A549 (cell line): ENCODE results near the gene TSC22D2. TPM values are rescaled to one million over a fixed set of nuclear protein-coding genes. Genes with fewer than 3 reads are reported as not detected.
"Not testable (repeated sequence)": the region's sequence is repeated elsewhere in the genome, so short reads cannot be mapped to it uniquely, and the experiment has no call there.

Experiments used
- ATAC-seq, 2 experiments: fragments of 200-7000 bp in 1 of 2; fragments of >200 bp in 1 of 2; cut with Nextera tagmentation in 1 of 2; cut with Tn5 transposase in 1 of 2; 3 replicates each; pipeline versions ENCODE4 v1.8.0 to v1.9.1; 2018 to 2020; ENCODE audit warnings: mild to moderate bottlenecking in 1 of 2, moderate library complexity in 1 of 2
- CTCF ChIA-PET: fragments of 300-600 bp; sonication (Branson Sonifier 250); formaldehyde crosslinking; extraction: SDS; loops from one replicate; lab custom pipeline; 2021; ENCODE audit warnings: antibody characterized with exemption, inconsistent platforms; lab: Yijun Ruan, JAX
- POLR2A ChIA-PET: fragments of 350-600 bp; formaldehyde crosslinking; extraction: SDS; loops from one replicate; lab custom pipeline; 2021; ENCODE audit warnings: antibody characterized with exemption, inconsistent platforms; lab: Yijun Ruan, JAX
- DNase-seq, 2 experiments: peaks; one replicate each; pipeline versions ENCODE4 v3.0.0 to v3.0.0-alpha.2; 2011 to 2016; ENCODE audit warnings: low read depth in 1 of 2, low spot score in 1 of 2
- FAIRE-seq: peaks from 2 replicates; lab custom pipeline; 2011; peaks lifted over from hg19 to GRCh38; lab: Jason Lieb, UNC
- H3K27ac ChIP-seq, 2 experiments: fragments of >200 bp; sonication (Bioruptor Twin); formaldehyde crosslinking; 3 replicates each; pipeline ENCODE4 v1.5.1; 2016 to 2017
- H3K4me1 ChIP-seq: fragments of >200 bp; sonication (Bioruptor Twin); formaldehyde crosslinking; 3 replicates; pipeline ENCODE4 v1.6.1; 2016
- H3K4me2 ChIP-seq: fragments of >200 bp; sonication (Bioruptor Twin); formaldehyde crosslinking; 3 replicates; pipeline ENCODE4 v1.6.1; 2016
- H3K4me3 ChIP-seq: fragments of >200 bp; sonication (Bioruptor Twin); formaldehyde crosslinking; 3 replicates; pipeline ENCODE4 v1.5.1; 2016
- H3K9me3 ChIP-seq: fragments of >200 bp; sonication (Bioruptor Twin); formaldehyde crosslinking; 3 replicates; pipeline ENCODE4 v1.6.1; 2016
- CEBPB ChIP-seq, 2 experiments: fragments of >200 bp in 1 of 2; sonication (Bioruptor Twin) in 1 of 2; formaldehyde crosslinking in 1 of 2; IDR thresholded peaks; 2 replicates each; pipeline ENCODE4 v1.6.1; 2012 to 2016
- EHMT2 ChIP-seq: fragments of 200-600 bp; sonication (generic); IDR thresholded peaks from 2 replicates; pipeline ENCODE4 v1.6.1; 2016; ENCODE audit warnings: antibody characterized with exemption, low read depth, mild to moderate bottlenecking, moderate library complexity
- ESRRA ChIP-seq: fragments of 150-350 bp; IDR thresholded peaks from 2 replicates; pipeline ENCODE4 v1.6.1; 2014; ENCODE audit warnings: mild to moderate bottlenecking, low read length, borderline replicate concordance
- FOSB ChIP-seq: fragments of 250-450 bp; sonication (Bioruptor Pico); IDR thresholded peaks from 2 replicates; pipeline ENCODE4 v1.5.0; 2020; ENCODE audit warnings: mild to moderate bottlenecking, moderate library complexity
- FOSL2 ChIP-seq, 2 experiments: fragments of 450-650 bp in 1 of 2; fragments of >200 bp in 1 of 2; sonication (Bioruptor Twin) in 1 of 2; formaldehyde crosslinking; IDR thresholded peaks; 2 replicates each; pipeline versions ENCODE4 v1.5.0 to v1.6.1; 2016 to 2020; ENCODE audit warnings: mild to moderate bottlenecking in 1 of 2, moderate library complexity in 1 of 2
- FOXS1 ChIP-seq: fragments of 250-450 bp; sonication (Bioruptor Pico); IDR thresholded peaks from 2 replicates; pipeline ENCODE4 v1.5.0; 2020; ENCODE audit warnings: mild to moderate bottlenecking, moderate library complexity
- GATA3 ChIP-seq: IDR thresholded peaks from 2 replicates; pipeline ENCODE4 v1.6.1; 2012; ENCODE audit warnings: borderline replicate concordance
- HOXA7 ChIP-seq: fragments of 250-450 bp; sonication (Bioruptor Pico); IDR thresholded peaks from 2 replicates; pipeline ENCODE4 v1.5.0; 2020; ENCODE audit warnings: mild to moderate bottlenecking, moderate library complexity
- JUN ChIP-seq, 2 experiments: fragments of >200 bp; sonication (Bioruptor Twin); formaldehyde crosslinking; IDR thresholded peaks; 2 replicates in 1 of 2; 3 replicates in 1 of 2; pipeline ENCODE4 v1.6.1; 2016 to 2017
- JUNB ChIP-seq: fragments of >200 bp; sonication (Bioruptor Twin); formaldehyde crosslinking; IDR thresholded peaks from 2 replicates; pipeline ENCODE4 v1.6.1; 2016
- MYC ChIP-seq: IDR thresholded peaks from 2 replicates; pipeline ENCODE4 v1.6.1; 2012; ENCODE audit warnings: mild to moderate bottlenecking, inconsistent platforms, low read length, improper control_type of control experiment, borderline replicate concordance
- NR3C1 ChIP-seq: fragments of >200 bp; sonication (Bioruptor Twin); formaldehyde crosslinking; IDR thresholded peaks from 3 replicates; pipeline ENCODE4 v1.6.1; 2017
- PHF8 ChIP-seq: fragments of 200-600 bp; sonication (generic); IDR thresholded peaks from 2 replicates; pipeline ENCODE4 v1.6.1; 2016; ENCODE audit warnings: low read depth, mild to moderate bottlenecking, antibody characterized with exemption, moderate library complexity, borderline replicate concordance
- POLR2AphosphoS2 ChIP-seq: conservative IDR thresholded peaks from 2 replicates; pipeline ENCODE4 v1.6.1; 2012; ENCODE audit warnings: low read length, improper control_type of control experiment, inconsistent platforms
- RAD21 ChIP-seq, 2 experiments: fragments of >200 bp in 1 of 2; sonication (Bioruptor Twin) in 1 of 2; formaldehyde crosslinking in 1 of 2; IDR thresholded peaks in 1 of 2; conservative IDR thresholded peaks in 1 of 2; 2 replicates in 1 of 2; 3 replicates in 1 of 2; pipeline ENCODE4 v1.6.1; 2012 to 2018; ENCODE audit warnings: inconsistent platforms in 1 of 2
- RFX5 ChIP-seq: fragments of 450-650 bp; IDR thresholded peaks from 2 replicates; pipeline ENCODE4 v1.7.1; 2014; ENCODE audit warnings: antibody characterized with exemption, mild to moderate bottlenecking, moderate library complexity
- RNF2 ChIP-seq: fragments of 200-600 bp; sonication (generic); IDR thresholded peaks from 2 replicates; pipeline ENCODE4 v1.6.1; 2016; ENCODE audit warnings: low read depth, mild to moderate bottlenecking, antibody characterized with exemption, moderate library complexity, borderline replicate concordance
- SREBF2 ChIP-seq: fragments of 450-650 bp; IDR thresholded peaks from 2 replicates; pipeline ENCODE4 v1.6.1; 2014; ENCODE audit warnings: mild to moderate bottlenecking, moderate library complexity
- TFCP2L1 ChIP-seq: fragments of 250-450 bp; sonication (Bioruptor Pico); IDR thresholded peaks from 2 replicates; pipeline ENCODE4 v1.5.0; 2021; ENCODE audit warnings: mild to moderate bottlenecking
- ZSCAN20 ChIP-seq: fragments of 250-450 bp; sonication (Bioruptor Pico); IDR thresholded peaks from 2 replicates; pipeline ENCODE4 v1.8.0; 2022; ENCODE audit warnings: mild to moderate bottlenecking, moderate library complexity
- WGBS: methylation state at CpG from one replicate; pipeline ENCODE4 v1.1.6; 2017; ENCODE audit errors: missing lambda C conversion rate; 5-methylcytosine and 5-hydroxymethylcytosine counted together
- polyA plus RNA-seq, 4 experiments: library from polyadenylated mRNA; depleted of rRNA in 3 of 4; stranded (reverse); fragments of >200 nt; fragmentation: RNase III in 1 of 4; extraction: RNeasy Plus Mini Kit Qiagen cat#74134 plus additional on column Dnase treatment in 1 of 4; gene quantifications; 2 replicates in 3 of 4; 3 replicates in 1 of 4; pipeline ENCODE4 v1.2.3, GENCODE V29; 2011 to 2017
- TF ChIP-seq, protein P1 (sequence below): fragments of >200 bp; sonication (Bioruptor Twin); formaldehyde crosslinking; IDR thresholded peaks from 2 replicates; pipeline ENCODE4 v1.6.1; 2016
- TF ChIP-seq, protein P2 (sequence below): fragments of 450-650 bp; IDR thresholded peaks from 2 replicates; pipeline ENCODE4 v1.6.1; 2014; ENCODE audit warnings: antibody characterized with exemption
- TF ChIP-seq, protein P3 (sequence below): fragments of 250-450 bp; sonication (Bioruptor Pico); IDR thresholded peaks from 2 replicates; pipeline ENCODE4 v1.5.0; 2020; ENCODE audit warnings: low read depth, mild to moderate bottlenecking, moderate library complexity

Gene TSC22D2
- polyA plus RNA-seq, 2 of the 4 experiments (the other 2 are of a cell fraction): 8.8 to 13.9 TPM

DNA sequence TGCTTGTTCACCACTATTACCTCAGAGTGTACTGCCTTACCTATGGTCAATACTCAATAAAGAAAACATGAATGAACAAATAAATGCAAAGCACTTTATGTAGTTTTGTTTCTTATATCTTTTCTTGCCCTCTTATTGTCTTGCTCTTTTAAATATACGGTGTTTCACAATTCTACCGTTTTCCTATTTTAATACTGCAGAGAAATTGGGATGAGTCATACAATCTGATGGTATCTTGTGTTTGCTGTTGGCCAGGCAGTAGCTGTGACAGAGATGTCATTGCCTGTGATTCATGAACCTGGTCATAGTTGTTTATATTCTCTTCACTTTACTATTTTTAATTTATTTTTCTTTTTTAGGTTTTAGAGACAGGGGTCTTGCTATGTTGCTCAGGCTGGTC is 89.9 kb downstream of the TSC22D2 start:
- WGBS: 8% methylated on average over 2 of the region's 2 CpGs
- H3K4me1 ChIP-seq: peaks cover 18% of the 10 kb centered on the region
- TF ChIP-seq CEBPB (IDR thresholded peaks at IDR 0.05) (peak in 1 of 2 experiments; percentile 39; a peak in 3 of 4 replicates), FOSL2 (IDR thresholded peaks at IDR 0.05) (0 out of 2 replicates have a peak, but pooled peaks have one; percentile 36), FOSL2 (CRISPR knock-in tag; IDR thresholded peaks at IDR 0.05) (peak; percentile 85), JUNB (0 out of 2 replicates have a peak, but pooled peaks have one; percentile 40), ESRRA (no peak), ZSCAN20 (CRISPR knock-in tag) (no peak), PHF8 (no peak), EHMT2 (no peak), GATA3 (peak; percentile 46; the same call in 1 of the 2 replicates)
- H3K4me3 ChIP-seq: no peak overlapping the region
- DNase-seq (peak; percentile 22 to 24), FAIRE-seq (no peak), ATAC-seq (peak; percentile 44 to 81; a peak in 3 of 6 replicates)
- CTCF ChIA-PET: interaction anchor here (0.7 to 6.4 kb wide), 6 partner anchors 30 to 258 kb away, joined by 3 to 76 read pairs (median 4); partner anchors contain the start of gene TSC22D2
- no peak overlapping the region for H3K27ac ChIP-seq
- H3K9me3 ChIP-seq: peaks cover 14% of the 10 kb centered on the region
- POLR2A ChIA-PET: no interaction called here
- peak overlapping the region; percentile 25 for H3K4me2 ChIP-seq

DNA sequence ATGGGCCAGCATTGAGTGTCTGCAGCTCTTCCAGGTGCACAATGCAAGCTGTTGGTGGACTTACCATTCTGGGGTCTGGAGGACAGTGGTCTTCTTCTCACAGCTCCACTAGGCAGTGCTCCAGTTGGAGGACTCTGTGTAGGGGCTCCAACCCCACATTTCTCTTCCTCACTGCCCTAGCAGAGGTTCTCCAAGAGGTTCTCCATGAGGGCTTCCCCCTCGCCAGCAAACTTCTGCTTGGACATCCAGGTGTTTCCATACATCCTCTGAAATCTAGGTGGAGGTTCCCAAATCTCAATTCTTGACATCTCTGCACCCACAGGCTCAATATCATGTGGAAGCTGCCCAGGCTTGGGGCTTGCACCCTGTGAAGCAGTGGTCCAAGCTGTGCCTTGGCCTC is 92.9 kb downstream of the TSC22D2 start:
- H3K4me2 ChIP-seq, H3K4me3 ChIP-seq, FAIRE-seq, DNase-seq, POLR2A ChIA-PET, H3K27ac ChIP-seq, ATAC-seq: not testable (repeated sequence)
- peaks cover 13% of the 10 kb centered on the region for H3K4me1 ChIP-seq
- WGBS: 92% methylated on average over 1 of the region's 1 CpG
- CTCF ChIA-PET: interaction anchor here (0.6 to 1.8 kb wide), 2 partner anchors 262 to 419 kb away, joined by 3 to 5 read pairs; no protein-coding TSS in a partner anchor
- peaks cover 14% of the 10 kb centered on the region for H3K9me3 ChIP-seq

DNA sequence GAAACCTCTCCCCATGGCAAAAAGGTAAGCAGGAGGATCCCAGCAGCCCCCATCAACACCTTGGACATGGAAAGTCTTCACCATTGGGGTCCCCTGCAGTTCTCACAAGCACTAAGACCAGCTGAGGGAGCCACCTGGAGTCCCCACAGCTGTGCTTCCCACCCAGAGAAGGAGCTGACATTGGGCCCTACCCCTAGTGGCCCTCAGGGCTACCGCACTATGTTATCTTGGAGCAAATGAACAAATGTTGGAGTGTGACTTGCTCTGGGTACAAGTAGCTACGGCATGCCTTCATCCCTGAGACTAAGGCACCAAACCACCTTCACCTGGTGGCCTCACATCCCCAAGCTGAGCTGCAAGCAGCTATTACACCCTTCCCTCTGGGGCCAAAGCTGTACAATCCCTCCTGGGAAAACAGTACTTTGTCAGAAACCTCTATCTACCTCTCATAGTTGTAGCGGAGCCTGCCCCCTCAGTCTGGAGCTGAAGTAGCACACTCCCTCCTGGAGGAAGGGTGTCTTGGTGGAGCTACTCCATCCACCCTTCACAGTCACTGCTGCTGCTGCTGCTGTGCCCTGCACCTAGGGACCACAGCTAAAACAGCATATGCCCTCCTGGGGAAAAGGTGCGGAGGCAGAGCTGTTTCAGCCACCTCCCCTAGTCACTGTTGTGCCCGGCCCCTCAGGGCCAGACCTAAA is 95.5 kb downstream of the TSC22D2 start:
- H3K27ac ChIP-seq: no peak overlapping the region
- FAIRE-seq (no peak), DNase-seq (no peak), ATAC-seq (peak; percentile 79 to 87)
- no peaks in the 10 kb centered on the region for H3K4me1 ChIP-seq
- H3K4me2 ChIP-seq: no peak overlapping the region
- 72% methylated on average over 5 of the region's 5 CpGs for WGBS
- TF ChIP-seq RFX5: no peak
- no peak for TF ChIP-seq PHF8
- TF ChIP-seq HOXA7 (CRISPR knock-in tag): no peak
- TF ChIP-seq, protein P1, sequence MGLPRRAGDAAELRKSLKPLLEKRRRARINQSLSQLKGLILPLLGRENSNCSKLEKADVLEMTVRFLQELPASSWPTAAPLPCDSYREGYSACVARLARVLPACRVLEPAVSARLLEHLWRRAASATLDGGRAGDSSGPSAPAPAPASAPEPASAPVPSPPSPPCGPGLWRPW: no peak
- no peak for TF ChIP-seq MYC
- no peak for TF ChIP-seq FOSL2 (IDR thresholded peaks at IDR 0.05)
- no peak for TF ChIP-seq FOSL2 (CRISPR knock-in tag; IDR thresholded peaks at IDR 0.05)
- TF ChIP-seq, protein P2, sequence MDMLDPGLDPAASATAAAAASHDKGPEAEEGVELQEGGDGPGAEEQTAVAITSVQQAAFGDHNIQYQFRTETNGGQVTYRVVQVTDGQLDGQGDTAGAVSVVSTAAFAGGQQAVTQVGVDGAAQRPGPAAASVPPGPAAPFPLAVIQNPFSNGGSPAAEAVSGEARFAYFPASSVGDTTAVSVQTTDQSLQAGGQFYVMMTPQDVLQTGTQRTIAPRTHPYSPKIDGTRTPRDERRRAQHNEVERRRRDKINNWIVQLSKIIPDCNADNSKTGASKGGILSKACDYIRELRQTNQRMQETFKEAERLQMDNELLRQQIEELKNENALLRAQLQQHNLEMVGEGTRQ: no peak
- TF ChIP-seq GATA3: no peak
- TF ChIP-seq JUN (IDR thresholded peaks at IDR 0.05): no peak
- TF ChIP-seq RNF2: no peak
- no peak for TF ChIP-seq FOXS1 (CRISPR knock-in tag)
- TF ChIP-seq TFCP2L1 (CRISPR knock-in tag): no peak
- TF ChIP-seq POLR2AphosphoS2: no peak
- TF ChIP-seq FOSB (CRISPR knock-in tag): no peak
- TF ChIP-seq NR3C1: no peak
- TF ChIP-seq RAD21 (conservative IDR thresholded peaks at IDR 0.05 in 1 of 2, IDR thresholded peaks at IDR 0.05 in 1 of 2): no peak
- TF ChIP-seq, protein P3, sequence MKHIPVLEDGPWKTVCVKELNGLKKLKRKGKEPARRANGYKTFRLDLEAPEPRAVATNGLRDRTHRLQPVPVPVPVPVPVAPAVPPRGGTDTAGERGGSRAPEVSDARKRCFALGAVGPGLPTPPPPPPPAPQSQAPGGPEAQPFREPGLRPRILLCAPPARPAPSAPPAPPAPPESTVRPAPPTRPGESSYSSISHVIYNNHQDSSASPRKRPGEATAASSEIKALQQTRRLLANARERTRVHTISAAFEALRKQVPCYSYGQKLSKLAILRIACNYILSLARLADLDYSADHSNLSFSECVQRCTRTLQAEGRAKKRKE (CRISPR knock-in tag): no peak
- no peak for TF ChIP-seq SREBF2
- H3K9me3 ChIP-seq: peaks cover 16% of the 10 kb centered on the region
- no peak overlapping the region for H3K4me3 ChIP-seq
- ChIA-PET POLR2A (no interaction called here), CTCF (interaction anchor here (1.2 to 6.1 kb wide), 8 partner anchors 8 to 566 kb away, joined by 3 to 45 read pairs (median 6); no protein-coding TSS in a partner anchor)
